Stimulated activated CD8-positive, alpha-beta memory T cell treated with anti-CD3 and anti-CD28 coated beads, Interleukin-7, amount 100 ng/mL, for 4 hours (primary cell): Measurements from ENCODE around the gene MICAL2.

Experiments
- DNase-seq, 2 donors: peaks; one replicate each; pipeline ENCODE4 v3.0.0-alpha.2; 2020; ENCODE audit warnings: low read depth in 2 of 2

MICAL2 gene

GRCh38 chr11:12117611-12118010, 7.2 kb downstream of the MICAL2 start:
- no peak for DNase-seq

DNA sequence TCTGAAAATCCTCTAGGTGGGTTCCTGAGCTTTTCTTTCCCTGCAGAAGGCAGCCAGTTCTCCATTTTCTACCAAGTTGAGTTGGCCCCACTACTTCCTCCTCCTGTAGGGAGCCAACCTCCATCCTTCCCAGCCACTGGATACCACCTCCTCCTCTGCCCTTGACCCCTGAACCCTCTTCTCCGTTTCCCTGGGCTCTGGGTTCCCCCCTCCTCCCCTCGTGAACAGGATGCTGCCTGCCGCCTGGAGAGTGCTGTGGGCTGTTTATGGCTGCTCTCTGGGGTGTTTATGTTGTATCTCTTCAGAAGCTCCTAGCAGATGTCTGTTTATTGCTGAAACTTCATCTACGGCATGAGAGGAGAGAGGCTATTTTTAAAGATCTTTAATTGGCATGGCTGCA, 8.6 kb downstream of the MICAL2 start:
- no peak for DNase-seq

DNA sequence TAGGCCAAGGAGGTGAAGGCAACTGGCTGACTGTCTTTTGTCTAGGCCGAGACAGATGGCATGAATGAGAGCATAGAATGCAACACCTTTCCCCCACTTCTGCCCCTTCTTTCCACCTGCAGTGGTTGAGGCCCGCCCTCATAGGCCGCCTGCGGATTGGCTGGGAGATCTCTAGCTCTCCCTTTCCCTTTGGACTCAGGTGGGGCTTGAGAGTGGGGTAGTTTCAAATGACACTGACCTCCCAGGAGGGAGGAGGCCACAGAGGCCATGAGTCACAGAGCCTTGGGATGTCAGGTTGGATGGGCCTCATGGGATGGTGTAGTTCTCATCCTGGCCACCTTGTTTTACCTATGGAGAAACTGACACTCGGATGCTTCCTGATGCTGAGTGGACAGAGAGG, 9.1 kb downstream of the MICAL2 start:
- DNase-seq = no peak

DNA sequence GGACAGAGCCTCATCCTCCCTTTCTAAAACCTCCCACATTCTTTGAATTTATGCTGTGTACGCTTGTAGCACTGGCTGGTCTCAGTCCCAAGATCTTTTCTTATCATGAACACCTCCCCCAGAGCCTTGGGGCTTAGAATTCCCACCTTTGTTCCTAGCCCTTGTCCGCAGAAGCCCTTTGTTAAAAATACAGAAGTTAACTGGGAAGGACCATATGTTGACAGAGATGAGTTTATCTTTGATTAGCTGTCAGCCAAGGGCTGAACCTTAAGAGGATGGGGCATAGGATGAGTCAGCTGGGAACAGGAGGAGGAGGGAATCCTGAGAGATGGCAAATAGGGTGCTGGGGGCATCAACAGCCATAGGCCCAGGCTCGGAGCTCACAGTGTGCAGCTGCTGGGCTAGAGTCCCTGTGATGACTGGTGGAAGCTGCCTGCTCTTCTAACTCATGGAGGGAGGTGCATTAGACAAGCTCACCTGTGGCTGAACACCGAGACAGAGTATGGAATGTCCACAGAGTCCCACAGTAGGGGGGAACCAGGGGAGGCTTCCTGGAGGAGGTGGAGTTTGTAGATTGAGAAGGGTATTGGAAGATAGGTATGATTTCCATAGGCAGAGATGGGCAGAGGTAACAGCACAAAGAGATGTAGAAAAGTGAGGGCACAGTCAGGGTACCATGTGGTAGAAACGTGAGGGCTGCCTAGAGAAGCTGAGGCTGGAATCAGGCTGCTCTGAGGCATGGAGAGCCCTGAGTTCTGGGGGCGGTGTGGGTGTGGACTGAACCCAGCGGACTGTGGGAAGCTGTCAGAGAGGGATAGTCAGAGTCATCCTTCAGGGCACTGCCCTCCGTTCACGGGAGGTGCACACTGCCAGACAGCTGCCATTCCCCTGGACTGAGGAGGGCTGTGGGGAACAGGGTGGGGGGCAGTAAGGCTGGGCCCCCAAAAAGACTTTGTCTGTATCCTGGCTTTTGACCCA, 9.9 kb downstream of the MICAL2 start:
- no peak for DNase-seq

DNA sequence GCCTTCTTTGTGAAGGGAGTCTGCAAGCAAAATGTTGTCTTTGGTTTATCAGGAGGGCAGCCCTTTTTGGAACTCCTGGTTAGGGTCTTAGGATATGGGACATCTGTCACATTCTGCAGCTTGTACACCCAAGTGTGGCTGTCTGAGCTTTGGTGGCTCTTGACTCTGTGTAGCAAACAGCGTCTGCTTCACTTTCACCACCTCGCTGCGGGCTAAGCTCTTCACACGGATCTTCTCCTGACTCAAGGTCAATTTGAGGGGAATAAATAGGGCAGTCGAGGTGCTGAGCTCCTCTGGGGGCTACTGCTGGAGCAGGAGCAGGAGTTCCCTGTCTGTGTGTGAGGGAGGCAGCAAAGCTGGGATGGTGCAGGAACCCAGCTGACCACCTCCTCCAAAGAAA, 10.6 kb downstream of the MICAL2 start:
- no peak for DNase-seq

DNA sequence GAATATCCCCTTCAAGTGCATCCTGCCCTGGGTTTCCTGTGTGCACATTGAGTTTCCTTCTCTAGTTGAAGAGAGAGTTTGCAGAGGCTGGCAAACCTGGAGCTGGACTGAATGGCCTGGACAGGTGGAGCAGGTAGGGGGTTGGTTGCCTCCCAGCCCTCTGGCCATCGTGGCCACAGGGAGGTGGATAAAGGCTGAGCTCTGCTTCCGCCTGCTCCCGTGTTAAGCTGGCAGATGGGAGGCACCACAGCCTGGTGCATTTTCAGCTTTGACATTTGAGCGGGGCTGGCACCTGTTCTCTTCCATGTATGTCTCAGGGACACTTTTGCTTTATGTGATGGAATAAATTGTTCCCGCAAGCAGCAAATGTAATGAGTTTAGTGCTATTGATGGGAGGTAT, 11.1 kb downstream of the MICAL2 start:
- no peak for DNase-seq

DNA sequence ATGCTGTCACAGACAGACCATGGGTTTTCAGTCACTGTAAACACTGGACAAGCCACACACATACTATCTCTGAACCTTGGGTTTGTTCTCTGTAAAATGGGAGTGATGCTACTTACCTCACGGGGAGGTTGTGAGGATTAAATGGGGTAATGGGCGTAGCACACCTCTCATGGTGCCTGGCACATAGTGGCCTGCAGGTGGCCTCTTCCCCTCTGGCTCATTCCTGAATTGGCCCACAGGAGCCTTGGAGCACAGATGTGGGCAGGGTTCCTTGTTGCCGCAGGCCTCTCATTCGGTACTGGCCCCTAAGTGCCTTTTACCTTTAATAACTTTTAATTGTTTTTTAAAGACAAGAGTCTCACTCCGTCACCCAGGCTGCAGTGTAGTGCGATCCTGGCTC, 11.7 kb downstream of the MICAL2 start:
- DNase-seq = no peak

GRCh38 chr11:12123273-12123672, 12.9 kb downstream of the MICAL2 start:
- DNase-seq = no peak

- DNase-seq = no peak
Observed at GRCh38 chr11:12123799-12124198, 13.4 kb downstream of the MICAL2 start.

DNA sequence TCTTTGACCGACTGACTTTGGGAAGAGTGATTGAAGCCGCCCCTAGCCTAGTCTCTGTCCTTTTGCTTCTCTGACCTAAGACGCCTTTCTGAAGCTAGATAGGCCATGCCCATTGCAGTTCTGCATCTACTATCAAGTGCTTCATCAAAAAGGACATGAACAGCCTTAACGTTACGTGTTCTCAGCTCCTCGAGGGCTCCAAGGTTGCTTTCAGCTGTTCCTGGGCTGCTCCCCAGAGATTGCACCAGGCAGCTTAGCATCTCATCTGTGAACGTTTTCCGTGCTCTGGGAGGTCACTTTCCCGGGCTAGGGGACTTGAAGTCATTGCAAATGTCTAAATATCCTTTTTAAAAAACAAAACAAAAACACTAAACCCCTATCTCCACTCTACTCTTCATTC, 13.9 kb downstream of the MICAL2 start:
- no peak for DNase-seq

DNA sequence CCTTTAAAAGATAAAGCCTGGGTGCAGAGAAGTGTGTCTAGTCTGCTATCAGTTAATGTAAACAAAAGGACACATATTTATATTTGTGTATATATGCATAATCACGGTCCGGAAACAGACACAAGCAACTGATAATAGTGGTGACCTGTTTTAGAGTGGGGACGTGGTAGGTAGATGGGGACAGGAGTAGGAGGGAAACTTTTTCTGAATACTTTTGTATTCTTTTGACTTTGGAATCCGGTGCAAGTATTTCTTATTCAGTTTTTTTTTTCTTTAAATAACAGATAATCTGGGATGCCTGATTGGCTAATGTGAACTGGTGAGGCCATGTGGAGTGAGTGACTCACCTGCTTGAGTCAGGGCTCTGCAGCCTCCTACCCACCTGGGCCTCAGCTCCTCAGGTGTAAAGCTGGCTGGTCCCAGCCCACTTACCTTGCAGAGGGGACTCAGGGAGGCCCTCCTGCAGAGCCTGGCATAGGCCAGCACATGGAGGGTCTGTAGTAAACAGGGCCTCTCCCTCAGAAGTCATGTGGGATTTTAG, 15.3 kb downstream of the MICAL2 start:
- DNase-seq = no peak

- no peak for DNase-seq
Observed at GRCh38 chr11:12126344-12127019, 16.1 kb downstream of the MICAL2 start.

DNA sequence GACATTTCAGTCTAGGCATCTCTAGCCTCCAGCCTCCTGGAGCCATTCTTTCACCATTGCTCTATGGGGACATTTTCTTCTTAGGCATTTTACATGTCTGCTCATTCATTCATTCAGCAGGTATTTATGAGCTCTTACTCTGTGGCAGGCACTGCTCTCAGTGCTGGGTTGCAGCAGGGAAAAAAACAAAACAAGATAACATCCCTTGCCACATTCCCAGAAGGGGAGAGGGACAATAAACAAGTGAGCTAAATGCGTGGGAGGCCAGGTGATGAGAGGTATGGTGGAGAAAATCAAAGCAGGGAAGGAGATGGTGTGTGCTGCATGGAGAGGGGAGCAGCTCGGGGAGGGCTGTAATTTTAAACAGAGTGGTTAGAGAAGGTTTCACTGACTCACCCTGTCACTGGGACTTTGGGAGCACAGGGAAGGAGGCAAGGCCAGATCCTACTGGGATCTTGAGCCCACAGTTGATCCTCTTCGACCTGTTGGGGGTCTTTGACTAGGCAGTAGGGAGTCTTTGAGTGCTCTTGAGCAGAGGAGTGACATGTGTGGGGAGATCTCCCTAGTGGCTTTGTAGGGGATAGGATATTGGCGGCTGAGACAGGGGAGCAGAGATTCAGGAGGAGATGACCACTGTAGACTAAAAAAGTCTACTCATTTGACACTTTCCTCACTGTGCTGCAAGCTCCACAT, 17.0 kb downstream of the MICAL2 start:
- no peak for DNase-seq

DNA sequence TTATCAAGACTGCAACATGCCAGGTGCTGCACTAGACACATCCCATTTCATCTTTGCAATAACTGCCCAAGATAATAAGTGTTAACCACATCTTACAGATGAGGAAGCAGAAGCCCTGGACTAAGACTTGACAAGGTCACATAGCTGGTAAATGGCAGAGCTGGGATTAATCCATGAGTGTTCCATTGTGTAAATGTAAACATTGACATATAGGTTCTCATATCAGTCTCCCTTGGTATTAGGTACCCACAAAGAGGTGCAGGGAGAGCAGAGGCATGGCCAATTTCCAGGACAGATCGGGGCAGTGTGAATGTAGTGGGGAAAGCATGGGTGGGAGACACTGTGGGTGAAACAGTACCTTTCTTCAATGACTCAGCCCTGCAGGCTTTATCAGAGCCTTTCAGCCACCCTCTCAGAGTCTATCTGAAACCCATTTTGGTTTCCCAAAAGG, 17.9 kb downstream of the MICAL2 start:
- DNase-seq = no peak

GRCh38 chr11:12129227-12129626, 18.8 kb downstream of the MICAL2 start:
- no peak for DNase-seq

DNA sequence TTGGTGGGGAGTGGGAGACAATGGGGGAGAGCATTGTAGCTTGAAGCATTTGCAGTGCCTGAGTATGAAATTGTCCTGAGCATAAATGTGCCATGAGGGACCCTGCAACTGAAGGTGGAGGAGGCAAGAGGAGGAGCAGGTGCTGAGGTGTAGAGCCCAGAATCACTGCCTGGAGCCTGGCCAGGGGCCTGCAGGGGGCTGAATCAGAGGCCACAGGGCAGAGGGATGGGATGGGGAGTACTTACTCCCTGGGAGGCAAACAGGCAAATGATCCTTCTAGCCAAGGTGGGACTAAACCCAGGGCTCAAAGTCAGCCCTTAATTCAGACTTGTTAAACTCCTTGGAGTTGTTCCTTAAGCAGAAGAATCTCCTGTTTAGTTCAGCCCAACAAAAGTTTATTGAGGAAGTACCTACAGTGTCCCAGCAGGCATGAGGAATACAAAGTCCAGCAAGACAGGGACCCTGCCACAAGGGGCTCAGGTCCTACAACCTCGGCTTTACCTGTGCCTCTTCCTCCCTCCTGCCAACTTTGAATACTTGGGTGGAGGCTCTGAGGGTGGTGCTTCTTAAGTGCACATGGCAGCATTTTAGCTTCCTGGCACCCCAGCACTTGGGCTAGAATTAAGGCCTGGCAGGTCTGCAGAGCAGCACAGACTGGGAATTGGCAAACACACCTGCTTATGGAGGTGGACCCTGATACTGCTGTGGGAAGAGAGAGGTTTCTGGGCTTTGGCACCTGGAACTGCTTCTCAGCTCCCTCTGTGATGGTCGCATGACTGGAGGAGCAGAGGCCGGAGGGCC, 20.0 kb downstream of the MICAL2 start:
- no peak for DNase-seq

GRCh38 chr11:12131943-12132789, 21.8 kb downstream of the MICAL2 start:
- no peak for DNase-seq

- no peak for DNase-seq
Observed at GRCh38 chr11:12132790-12133145, 22.4 kb downstream of the MICAL2 start.

DNA sequence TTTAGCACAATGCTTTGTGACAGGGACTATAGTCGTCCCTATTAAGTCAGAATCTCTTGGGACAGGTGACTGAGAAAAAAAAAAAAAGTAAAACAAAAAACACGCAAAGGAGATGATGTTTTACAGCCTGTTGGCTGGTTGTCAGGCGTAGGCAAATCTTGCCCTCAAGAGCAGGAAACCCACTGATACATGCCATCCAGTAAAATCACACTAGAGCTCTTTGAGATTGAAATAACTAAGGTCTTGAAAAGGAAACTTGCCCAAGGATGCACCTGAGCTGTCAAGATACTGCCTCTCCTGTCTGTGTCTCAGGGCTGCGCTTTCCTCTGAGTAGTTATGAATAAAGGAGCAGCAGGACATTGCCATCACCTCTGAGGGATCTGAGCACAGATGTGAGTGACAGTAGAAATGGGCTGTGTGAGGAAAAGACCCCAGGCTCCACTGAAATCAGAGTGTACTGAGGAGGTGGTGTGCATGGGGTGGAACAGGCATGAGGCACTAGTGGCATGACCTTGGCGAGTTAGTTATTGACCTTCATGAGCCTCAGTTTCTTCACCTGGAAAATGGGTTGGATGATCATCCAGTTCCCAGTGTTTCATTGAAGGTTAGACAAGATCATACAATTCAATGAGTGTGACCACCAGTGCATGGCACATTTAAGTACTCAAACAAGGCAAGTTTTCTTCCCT, 23.3 kb downstream of the MICAL2 start:
- no peak for DNase-seq

- no peak for DNase-seq
Observed at GRCh38 chr11:12134236-12134585, 23.8 kb downstream of the MICAL2 start.
